Mesothelial cell of epicardium (in vitro differentiated cells): ENCODE measurements around the gene PDE1C. TPM values are rescaled to one million over a fixed set of nuclear protein-coding genes. Genes with fewer than 3 reads are reported as not detected.

Experiments used
- DNase-seq, 2 experiments: peaks; one replicate each; pipeline ENCODE4 v3.0.0; 2021; ENCODE audit warnings: low spot score in 2 of 2; ENCODE audit not compliant: unreplicated experiment in 2 of 2
- H3K27ac Mint-ChIP-seq: 2 replicates; pipeline ENCODE4 v1.8.0; 2021; ENCODE audit warnings: mixed read lengths
- H3K27me3 Mint-ChIP-seq: 2 replicates; pipeline ENCODE4 v1.8.0; 2021; ENCODE audit warnings: low read depth, mixed read lengths
- H3K36me3 Mint-ChIP-seq: 2 replicates; pipeline ENCODE4 v1.8.0; 2021; ENCODE audit warnings: mixed read lengths
- H3K4me1 Mint-ChIP-seq: 2 replicates; pipeline ENCODE4 v1.8.0; 2021; ENCODE audit warnings: mixed read lengths
- H3K4me3 Mint-ChIP-seq: 2 replicates; pipeline ENCODE4 v1.8.0; 2021; ENCODE audit warnings: mild to moderate bottlenecking, moderate library complexity, mixed read lengths
- H3K9me3 Mint-ChIP-seq: 2 replicates; pipeline ENCODE4 v1.8.0; 2021; ENCODE audit warnings: mixed read lengths
- CTCF ChIP-seq: fragments of 200-600 bp; sonication (generic); IDR thresholded peaks from one replicate; pipeline ENCODE4 v1.5.0; 2021; ENCODE audit warnings: antibody characterized with exemption; ENCODE audit not compliant: unreplicated experiment
- total RNA-seq: library from RNA; stranded (reverse); gene quantifications from 3 replicates; pipeline ENCODE4 v1.2.1, GENCODE V29; 2021

PDE1C gene
- total RNA-seq, 1 donor from 2014 or later: 0.94 TPM

GRCh38 chr7:31955641-31956040 lies 114.6 kb downstream of the PDE1C start:
- Mint-ChIP-seq H3K36me3 (no peaks in the 10 kb centered on the region), H3K4me3 (no peak overlapping the region), H3K27me3 (peaks cover 13% of the 10 kb centered on the region), H3K4me1 (no peaks in the 10 kb centered on the region), H3K27ac (no peak overlapping the region), H3K9me3 (no peaks in the 10 kb centered on the region)
- no peak for TF ChIP-seq CTCF
- DNase-seq: no peak

- Mint-ChIP-seq H3K4me1 (no peaks in the 10 kb centered on the region), H3K36me3 (no peaks in the 10 kb centered on the region), H3K27ac (no peak overlapping the region), H3K9me3 (no peaks in the 10 kb centered on the region), H3K4me3 (no peak overlapping the region), H3K27me3 (peaks cover 13% of the 10 kb centered on the region)
- no peak for DNase-seq
- TF ChIP-seq CTCF: no peak
These were observed 115.2 kb downstream of the PDE1C start for GRCh38 chr7:31955021-31955420.

GRCh38 chr7:31954500-31954899 lies 115.7 kb downstream of the PDE1C start:
- DNase-seq: no peak
- no peak for TF ChIP-seq CTCF
- no peaks in the 10 kb centered on the region for H3K4me1 Mint-ChIP-seq
- H3K4me3 Mint-ChIP-seq: no peak overlapping the region
- H3K27ac Mint-ChIP-seq: no peak overlapping the region
- peaks cover 14% of the 10 kb centered on the region for H3K27me3 Mint-ChIP-seq
- no peaks in the 10 kb centered on the region for H3K36me3 Mint-ChIP-seq
- no peaks in the 10 kb centered on the region for H3K9me3 Mint-ChIP-seq

GRCh38 chr7:31953432-31953831 lies 116.8 kb downstream of the PDE1C start:
- no peak for DNase-seq
- peaks cover 15% of the 10 kb centered on the region for H3K27me3 Mint-ChIP-seq
- H3K27ac Mint-ChIP-seq: no peak overlapping the region
- TF ChIP-seq CTCF: no peak
- H3K9me3 Mint-ChIP-seq: no peaks in the 10 kb centered on the region
- H3K4me3 Mint-ChIP-seq: no peak overlapping the region
- no peaks in the 10 kb centered on the region for H3K4me1 Mint-ChIP-seq
- H3K36me3 Mint-ChIP-seq: no peaks in the 10 kb centered on the region

GRCh38 chr7:31950091-31950755 lies 120.0 kb downstream of the PDE1C start:
- peaks cover 14% of the 10 kb centered on the region for H3K27me3 Mint-ChIP-seq
- no peak for DNase-seq
- peaks cover 23% of the 10 kb centered on the region for H3K9me3 Mint-ChIP-seq
- no peaks in the 10 kb centered on the region for H3K36me3 Mint-ChIP-seq
- no peak for TF ChIP-seq CTCF
- H3K27ac Mint-ChIP-seq: no peak overlapping the region
- no peak overlapping the region for H3K4me3 Mint-ChIP-seq
- H3K4me1 Mint-ChIP-seq: no peaks in the 10 kb centered on the region

- H3K27me3 Mint-ChIP-seq: peaks cover 16% of the 10 kb centered on the region
- H3K4me1 Mint-ChIP-seq: no peaks in the 10 kb centered on the region
- TF ChIP-seq CTCF: no peak
- H3K9me3 Mint-ChIP-seq: peaks cover 29% of the 10 kb centered on the region
- H3K27ac Mint-ChIP-seq: no peak overlapping the region
- DNase-seq: no peak
- no peak overlapping the region for H3K4me3 Mint-ChIP-seq
- H3K36me3 Mint-ChIP-seq: no peaks in the 10 kb centered on the region
These were observed 122.2 kb downstream of the PDE1C start for GRCh38 chr7:31948029-31948428.
